SU-DHL-6 (cell line): Measurements from ENCODE around the gene GHR.

Experiments used
- H2AFZ ChIP-seq: fragments of 200-600 bp; sonication (generic); 2 replicates; pipeline ENCODE4 v1.6.1; 2014; ENCODE audit warnings: low read depth, mild to moderate bottlenecking, moderate library complexity, mixed read lengths, antibody characterized with exemption, low read length; ENCODE audit not compliant: severe bottlenecking
- H3F3A ChIP-seq: fragments of 200-600 bp; shearing (Covaris generic); 2 replicates; pipeline ENCODE4 v1.6.0; 2016; ENCODE audit warnings: antibody characterized with exemption, mild to moderate bottlenecking; ENCODE audit not compliant: insufficient read depth
- H3K27ac ChIP-seq: fragments of 200-600 bp; sonication (generic); 2 replicates; pipeline ENCODE4 v1.5.1; 2016; ENCODE audit warnings: low read depth, mild to moderate bottlenecking, low read length, moderate library complexity, mixed read lengths
- H3K27me3 ChIP-seq: fragments of 200-600 bp; sonication (generic), shearing (Covaris generic); 2 replicates; pipeline ENCODE4 v1.6.0; 2014; ENCODE audit warnings: mild to moderate bottlenecking, low read length
- H3K36me3 ChIP-seq: fragments of 200-600 bp; sonication (generic); 2 replicates; pipeline ENCODE4 v1.6.1; 2014; ENCODE audit warnings: mild to moderate bottlenecking, low read length, mixed read lengths
- H3K4me2 ChIP-seq: fragments of 300-600, 200-600 bp; shearing (Covaris generic), sonication (generic); 2 replicates; pipeline ENCODE4 v1.6.0; 2014; ENCODE audit warnings: low read length, low read depth, mild to moderate bottlenecking; ENCODE audit not compliant: poor library complexity, severe bottlenecking
- H3K4me3 ChIP-seq: fragments of 200-600 bp; sonication (generic); 2 replicates; pipeline ENCODE4 v1.5.1; 2014; ENCODE audit warnings: antibody characterized with exemption, low read length, mild to moderate bottlenecking, mixed read lengths; ENCODE audit not compliant: insufficient read depth, poor library complexity, severe bottlenecking
- H3K79me2 ChIP-seq: fragments of 200-600 bp; sonication (generic); 2 replicates; pipeline ENCODE4 v1.6.1; 2014; ENCODE audit warnings: mild to moderate bottlenecking, low read length, moderate library complexity; ENCODE audit not compliant: insufficient read depth
- H3K9ac ChIP-seq: fragments of 200-600 bp; sonication (generic); 2 replicates; pipeline ENCODE4 v1.7.0; 2014; ENCODE audit warnings: mild to moderate bottlenecking, low read length
- H3K9me2 ChIP-seq: fragments of 200-600 bp; sonication (generic); replicated peaks from 2 replicates; pipeline ENCODE4 v1.6.1; 2014; ENCODE audit warnings: low read length; ENCODE audit not compliant: insufficient read depth
- H3K9me3 ChIP-seq: fragments of 200-600 bp; sonication (generic); 2 replicates; pipeline ENCODE4 v1.6.1; 2014; ENCODE audit warnings: low read length, mixed read lengths; ENCODE audit not compliant: insufficient read depth
- H4K20me1 ChIP-seq: fragments of 200-600 bp; sonication (generic); 2 replicates; pipeline ENCODE4 v1.6.1; 2014; ENCODE audit warnings: low read depth, mild to moderate bottlenecking, antibody characterized with exemption, low read length, moderate library complexity, mixed read lengths
- CTCF ChIP-seq: fragments of 200-600 bp; sonication (generic); IDR thresholded peaks from one replicate; pipeline ENCODE4 v1.5.1; 2017; ENCODE audit warnings: antibody characterized with exemption, mild to moderate bottlenecking, low read length, moderate library complexity; ENCODE audit not compliant: insufficient read depth, poor library complexity, severe bottlenecking
- EZH2phosphoT487 ChIP-seq: fragments of 200-600 bp; sonication (generic), shearing (Covaris generic); conservative IDR thresholded peaks from 2 replicates; pipeline ENCODE4 v1.6.1; 2018; ENCODE audit warnings: mild to moderate bottlenecking, antibody characterized with exemption, low read length, moderate library complexity, mixed read lengths

GHR gene

DNA sequence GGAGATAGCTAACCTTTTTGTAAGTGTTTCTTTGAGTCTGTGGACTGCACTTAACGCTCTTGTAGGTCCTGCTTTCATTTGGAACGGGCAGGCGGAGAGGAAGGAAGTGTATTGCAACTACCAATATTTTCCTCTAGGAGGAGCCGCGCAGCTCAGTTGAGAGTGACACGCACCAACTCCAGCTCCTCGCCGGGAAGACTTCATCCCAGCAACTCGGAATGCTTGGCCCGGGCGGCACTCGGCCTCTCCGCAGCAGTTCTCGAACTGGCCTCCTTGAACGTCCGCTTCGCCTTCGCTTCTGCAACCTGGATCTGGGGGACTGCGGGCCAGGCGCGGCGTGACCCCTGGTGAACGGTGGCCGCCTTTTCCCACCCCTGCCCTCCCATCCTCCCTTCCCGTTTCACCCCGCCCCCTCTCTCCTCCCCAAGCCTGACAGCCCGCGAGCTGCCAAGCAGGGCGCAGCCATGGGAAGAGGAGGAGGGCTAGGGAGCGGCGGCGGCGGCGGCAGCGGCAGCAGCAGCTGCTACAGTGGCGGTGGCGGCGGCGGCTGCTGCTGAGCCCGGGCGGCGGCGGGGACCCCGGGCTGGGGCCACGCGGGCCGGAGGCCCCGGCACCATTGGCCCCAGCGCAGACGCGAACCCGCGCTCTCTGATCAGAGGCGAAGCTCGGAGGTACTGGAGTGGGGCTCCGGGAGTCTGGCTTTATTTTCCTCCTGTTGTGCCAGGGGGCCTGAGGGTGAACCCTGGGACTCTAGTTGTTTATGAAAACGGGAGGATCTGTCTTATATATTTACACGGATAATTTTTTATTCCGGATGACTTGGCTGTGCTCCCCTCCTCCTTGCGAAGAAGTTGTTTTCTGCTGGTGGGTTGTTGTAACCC lies at the start of gene GHR:
Gene GHR (plus strand): TSS at position 155 of the 881 bp plus-strand sequence. CDS start 142,436 bp downstream, outside the sequence.
- Histone ChIP-seq H3K36me3 (no peaks in the 10 kb centered on the region), H4K20me1 (no peaks in the 10 kb centered on the region), H3K9ac (no peak within 1 kb of the TSS), H3K4me3 (no peak within 1 kb of the TSS), H3K27me3 (no peaks in the 10 kb centered on the region), H3K4me2 (no peak within 1 kb of the TSS), H2AFZ (no peak within 1 kb of the TSS), H3K79me2 (no peaks in the 10 kb centered on the region), H3K9me3 (no peaks in the 10 kb centered on the region), H3F3A (no peaks in the 10 kb centered on the region), H3K27ac (no peak within 1 kb of the TSS), H3K9me2 (no peaks in the 10 kb centered on the region)
- TF ChIP-seq EZH2phosphoT487 (no peak), CTCF (no peak)

GRCh38 chr5:42374679-42375273 lies 48.5 kb upstream of the GHR start:
- Histone ChIP-seq H4K20me1 (no peaks in the 10 kb centered on the region), H3F3A (no peaks in the 10 kb centered on the region), H2AFZ (no peak overlapping the region)

DNA sequence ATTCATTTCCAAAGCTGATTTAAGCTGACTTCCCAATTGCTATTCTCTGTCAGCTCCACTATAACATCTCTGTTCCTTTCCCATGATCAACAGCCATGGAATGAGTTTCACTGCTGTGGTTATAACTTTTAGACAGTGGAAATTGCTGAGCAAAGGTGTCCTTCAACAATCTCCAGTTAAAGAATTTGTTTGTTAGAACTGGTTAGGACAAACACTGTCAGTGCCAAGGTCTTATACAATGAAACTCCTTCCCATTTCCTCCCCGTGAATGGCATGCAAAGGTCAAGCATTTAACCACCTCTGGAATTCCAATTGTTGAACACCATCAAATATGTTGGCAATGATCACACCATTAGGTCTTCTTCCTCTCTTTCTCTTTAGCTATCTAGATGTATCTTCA lies 45.7 kb upstream of the GHR start:
- H3F3A ChIP-seq: no peaks in the 10 kb centered on the region
- no peak overlapping the region for H3K27ac ChIP-seq
- H3K36me3 ChIP-seq: no peaks in the 10 kb centered on the region
- no peak overlapping the region for H3K4me2 ChIP-seq
- TF ChIP-seq EZH2phosphoT487: no peak
- no peak for TF ChIP-seq CTCF
- no peaks in the 10 kb centered on the region for H3K9me3 ChIP-seq
- no peak overlapping the region for H2AFZ ChIP-seq
- no peaks in the 10 kb centered on the region for H3K9me2 ChIP-seq
- no peaks in the 10 kb centered on the region for H4K20me1 ChIP-seq
- H3K79me2 ChIP-seq: no peaks in the 10 kb centered on the region
- no peak overlapping the region for H3K9ac ChIP-seq
- H3K4me3 ChIP-seq: no peak overlapping the region
- no peaks in the 10 kb centered on the region for H3K27me3 ChIP-seq

More at GRCh38 chr5:42374679-42375273, 48.5 kb upstream of the GHR start:
- Histone ChIP-seq H3K36me3 (no peaks in the 10 kb centered on the region), H3K27me3 (no peaks in the 10 kb centered on the region), H3K9me2 (no peaks in the 10 kb centered on the region), H3K9ac (no peak overlapping the region), H3K4me3 (no peak overlapping the region), H3K79me2 (no peaks in the 10 kb centered on the region), H3K27ac (no peak overlapping the region), H3K4me2 (no peak overlapping the region), H3K9me3 (no peaks in the 10 kb centered on the region)
- no peak for TF ChIP-seq EZH2phosphoT487

- Histone ChIP-seq H3K36me3 (no peaks in the 10 kb centered on the region), H3K9ac (no peak overlapping the region)
Measured at GRCh38 chr5:42381973-42382372, 41.3 kb upstream of the GHR start.

More at GRCh38 chr5:42381973-42382372, 41.3 kb upstream of the GHR start:
- Histone ChIP-seq H3K79me2 (no peaks in the 10 kb centered on the region), H3K9me3 (no peaks in the 10 kb centered on the region), H2AFZ (no peak overlapping the region), H3K4me3 (no peak overlapping the region), H3F3A (no peaks in the 10 kb centered on the region), H3K27me3 (no peaks in the 10 kb centered on the region), H3K9me2 (no peaks in the 10 kb centered on the region), H3K27ac (no peak overlapping the region), H3K4me2 (no peak overlapping the region), H4K20me1 (no peaks in the 10 kb centered on the region)
- TF ChIP-seq CTCF (no peak), EZH2phosphoT487 (no peak)
